Activated naive CD4-positive, alpha-beta T cell treated with anti-CD3 and anti-CD28 coated beads, Interleukin-2, amount 50 U/mL, for 24 hours (primary cell): ENCODE results near the gene ABCA3.

ENCODE experiments used
- H3K27ac Mint-ChIP-seq: one replicate; pipeline ENCODE4 v1.8.0; 2021; ENCODE audit warnings: mild to moderate bottlenecking, mixed read lengths
- H3K27me3 Mint-ChIP-seq: one replicate; pipeline ENCODE4 v1.8.0; 2021; ENCODE audit warnings: mixed read lengths
- H3K36me3 Mint-ChIP-seq: one replicate; pipeline ENCODE4 v1.8.0; 2021; ENCODE audit warnings: mixed read lengths
- H3K4me1 Mint-ChIP-seq: one replicate; pipeline ENCODE4 v1.8.0; 2021; ENCODE audit warnings: mixed read lengths
- H3K4me3 Mint-ChIP-seq: one replicate; pipeline ENCODE4 v1.8.0; 2021; ENCODE audit warnings: mild to moderate bottlenecking, mixed read lengths
- H3K9me3 Mint-ChIP-seq: one replicate; pipeline ENCODE4 v1.8.0; 2021; ENCODE audit warnings: mixed read lengths

Gene ABCA3

GRCh38 chr16:2233046-2233775 is 107.3 kb downstream of the ABCA3 start:
- peaks cover 7% of the 10 kb centered on the region for H3K36me3 Mint-ChIP-seq

GRCh38 chr16:2232094-2232990 is 108.2 kb downstream of the ABCA3 start:
- Mint-ChIP-seq H3K36me3 (peaks cover 7% of the 10 kb centered on the region), H3K9me3 (no peaks in the 10 kb centered on the region), H3K27ac (no peak overlapping the region), H3K4me3 (no peak overlapping the region), H3K4me1 (no peaks in the 10 kb centered on the region), H3K27me3 (no peaks in the 10 kb centered on the region)

More at GRCh38 chr16:2233046-2233775, 107.3 kb downstream of the ABCA3 start:
- Mint-ChIP-seq H3K27ac (no peak overlapping the region), H3K27me3 (no peaks in the 10 kb centered on the region), H3K9me3 (no peaks in the 10 kb centered on the region), H3K4me1 (no peaks in the 10 kb centered on the region), H3K4me3 (no peak overlapping the region)

GRCh38 chr16:2231016-2231931 is 109.3 kb downstream of the ABCA3 start:
- no peak overlapping the region for H3K27ac Mint-ChIP-seq
- H3K9me3 Mint-ChIP-seq = no peaks in the 10 kb centered on the region
- peaks cover 9% of the 10 kb centered on the region for H3K36me3 Mint-ChIP-seq

GRCh38 chr16:2230376-2230775 is 110.2 kb downstream of the ABCA3 start:
- Mint-ChIP-seq H3K9me3 (no peaks in the 10 kb centered on the region), H3K4me1 (peaks cover 6% of the 10 kb centered on the region), H3K27ac (no peak overlapping the region), H3K27me3 (no peaks in the 10 kb centered on the region), H3K36me3 (peaks cover 9% of the 10 kb centered on the region), H3K4me3 (no peak overlapping the region)

More at GRCh38 chr16:2231016-2231931, 109.3 kb downstream of the ABCA3 start:
- Mint-ChIP-seq H3K4me3 (no peak overlapping the region), H3K4me1 (peaks cover 6% of the 10 kb centered on the region), H3K27me3 (no peaks in the 10 kb centered on the region)

- Mint-ChIP-seq H3K27ac (no peak overlapping the region), H3K4me3 (no peak overlapping the region), H3K4me1 (peaks cover 10% of the 10 kb centered on the region)
Measured at GRCh38 chr16:2229632-2230250, 110.8 kb downstream of the ABCA3 start.

GRCh38 chr16:2229091-2229490 is 111.4 kb downstream of the ABCA3 start:
- Mint-ChIP-seq H3K27me3 (no peaks in the 10 kb centered on the region), H3K9me3 (no peaks in the 10 kb centered on the region), H3K4me1 (peaks cover 12% of the 10 kb centered on the region), H3K27ac (no peak overlapping the region), H3K36me3 (peaks cover 9% of the 10 kb centered on the region), H3K4me3 (no peak overlapping the region)

More at GRCh38 chr16:2229632-2230250, 110.8 kb downstream of the ABCA3 start:
- no peaks in the 10 kb centered on the region for H3K27me3 Mint-ChIP-seq
- H3K9me3 Mint-ChIP-seq = no peaks in the 10 kb centered on the region
- peaks cover 9% of the 10 kb centered on the region for H3K36me3 Mint-ChIP-seq

GRCh38 chr16:2228161-2228824 is 112.2 kb downstream of the ABCA3 start:
- H3K27ac Mint-ChIP-seq = no peak overlapping the region
- H3K4me3 Mint-ChIP-seq = no peak overlapping the region
- peaks cover 12% of the 10 kb centered on the region for H3K4me1 Mint-ChIP-seq
- peaks cover 7% of the 10 kb centered on the region for H3K36me3 Mint-ChIP-seq
- H3K9me3 Mint-ChIP-seq = no peaks in the 10 kb centered on the region
- no peaks in the 10 kb centered on the region for H3K27me3 Mint-ChIP-seq

GRCh38 chr16:2226918-2227317 is 113.6 kb downstream of the ABCA3 start:
- no peaks in the 10 kb centered on the region for H3K27me3 Mint-ChIP-seq
- H3K4me1 Mint-ChIP-seq = peaks cover 12% of the 10 kb centered on the region
- H3K4me3 Mint-ChIP-seq = no peak overlapping the region
- no peak overlapping the region for H3K27ac Mint-ChIP-seq
- H3K36me3 Mint-ChIP-seq = peaks cover 7% of the 10 kb centered on the region
- no peaks in the 10 kb centered on the region for H3K9me3 Mint-ChIP-seq

- Mint-ChIP-seq H3K4me1 (peaks cover 12% of the 10 kb centered on the region), H3K27ac (no peak overlapping the region), H3K27me3 (no peaks in the 10 kb centered on the region), H3K36me3 (peaks cover 7% of the 10 kb centered on the region), H3K4me3 (no peak overlapping the region), H3K9me3 (no peaks in the 10 kb centered on the region)
Measured at GRCh38 chr16:2226245-2226793, 114.2 kb downstream of the ABCA3 start.
